A549 (cell line): ENCODE data around the gene KCNK7.

ENCODE experiments used
- HOXB5 ChIP-seq: fragments of 250-450 bp; sonication (Bioruptor Pico); IDR thresholded peaks from 2 replicates; pipeline ENCODE4 v1.5.0; 2020; ENCODE audit warnings: mild to moderate bottlenecking, moderate library complexity
- NFE2L2 ChIP-seq: fragments of 150-350 bp; conservative IDR thresholded peaks from 2 replicates; pipeline ENCODE4 v1.6.1; 2014; ENCODE audit warnings: low read length
- TF ChIP-seq, protein P1 (sequence below): fragments of >200 bp; sonication (Bioruptor Twin); formaldehyde crosslinking; IDR thresholded peaks from 3 replicates; pipeline ENCODE4 v1.5.1; 2016

DNA sequence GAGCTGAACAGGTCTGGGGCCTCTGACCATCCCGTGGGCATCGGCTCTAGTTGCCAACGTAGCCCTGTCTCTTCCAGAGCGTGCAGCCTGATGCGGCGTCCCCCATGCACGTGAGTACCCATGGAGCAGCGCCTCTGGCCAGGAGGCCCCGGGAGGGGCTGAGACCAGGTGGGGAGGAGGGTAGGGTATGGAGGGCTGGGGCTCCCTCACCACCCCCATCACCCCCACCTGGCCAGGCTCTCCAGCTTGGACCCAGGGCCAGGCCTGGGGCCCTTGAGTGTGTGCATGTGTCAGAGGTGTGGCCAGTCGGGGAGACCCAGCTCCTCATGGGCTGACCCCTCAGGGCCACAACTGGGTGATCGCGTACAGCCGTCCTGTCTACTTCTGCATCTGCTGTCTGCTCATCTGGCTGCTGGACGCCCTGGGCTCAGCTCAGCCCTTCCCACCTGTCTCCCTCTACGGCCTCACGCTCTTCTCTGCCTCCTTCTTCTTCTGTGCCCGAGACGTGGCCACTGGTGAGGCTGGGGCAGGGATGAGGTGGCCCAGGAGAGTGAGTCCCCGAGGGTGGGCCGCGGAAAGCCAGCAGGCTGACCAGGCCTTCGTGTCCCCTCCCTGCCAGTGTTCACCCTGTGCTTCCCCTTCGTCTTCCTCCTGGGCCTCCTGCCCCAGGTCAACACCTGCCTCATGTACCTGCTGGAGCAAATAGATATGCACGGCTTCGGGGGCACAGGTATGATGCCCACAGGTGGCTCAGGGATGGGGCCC is 28.4 kb upstream of the KCNK7 start:
- TF ChIP-seq, protein P1, sequence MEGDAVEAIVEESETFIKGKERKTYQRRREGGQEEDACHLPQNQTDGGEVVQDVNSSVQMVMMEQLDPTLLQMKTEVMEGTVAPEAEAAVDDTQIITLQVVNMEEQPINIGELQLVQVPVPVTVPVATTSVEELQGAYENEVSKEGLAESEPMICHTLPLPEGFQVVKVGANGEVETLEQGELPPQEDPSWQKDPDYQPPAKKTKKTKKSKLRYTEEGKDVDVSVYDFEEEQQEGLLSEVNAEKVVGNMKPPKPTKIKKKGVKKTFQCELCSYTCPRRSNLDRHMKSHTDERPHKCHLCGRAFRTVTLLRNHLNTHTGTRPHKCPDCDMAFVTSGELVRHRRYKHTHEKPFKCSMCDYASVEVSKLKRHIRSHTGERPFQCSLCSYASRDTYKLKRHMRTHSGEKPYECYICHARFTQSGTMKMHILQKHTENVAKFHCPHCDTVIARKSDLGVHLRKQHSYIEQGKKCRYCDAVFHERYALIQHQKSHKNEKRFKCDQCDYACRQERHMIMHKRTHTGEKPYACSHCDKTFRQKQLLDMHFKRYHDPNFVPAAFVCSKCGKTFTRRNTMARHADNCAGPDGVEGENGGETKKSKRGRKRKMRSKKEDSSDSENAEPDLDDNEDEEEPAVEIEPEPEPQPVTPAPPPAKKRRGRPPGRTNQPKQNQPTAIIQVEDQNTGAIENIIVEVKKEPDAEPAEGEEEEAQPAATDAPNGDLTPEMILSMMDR: no peak
- TF ChIP-seq NFE2L2 (no peak), HOXB5 (CRISPR knock-in tag) (no peak)
